ENCODE data around the gene COL4A6.

COL4A6 gene

DNA sequence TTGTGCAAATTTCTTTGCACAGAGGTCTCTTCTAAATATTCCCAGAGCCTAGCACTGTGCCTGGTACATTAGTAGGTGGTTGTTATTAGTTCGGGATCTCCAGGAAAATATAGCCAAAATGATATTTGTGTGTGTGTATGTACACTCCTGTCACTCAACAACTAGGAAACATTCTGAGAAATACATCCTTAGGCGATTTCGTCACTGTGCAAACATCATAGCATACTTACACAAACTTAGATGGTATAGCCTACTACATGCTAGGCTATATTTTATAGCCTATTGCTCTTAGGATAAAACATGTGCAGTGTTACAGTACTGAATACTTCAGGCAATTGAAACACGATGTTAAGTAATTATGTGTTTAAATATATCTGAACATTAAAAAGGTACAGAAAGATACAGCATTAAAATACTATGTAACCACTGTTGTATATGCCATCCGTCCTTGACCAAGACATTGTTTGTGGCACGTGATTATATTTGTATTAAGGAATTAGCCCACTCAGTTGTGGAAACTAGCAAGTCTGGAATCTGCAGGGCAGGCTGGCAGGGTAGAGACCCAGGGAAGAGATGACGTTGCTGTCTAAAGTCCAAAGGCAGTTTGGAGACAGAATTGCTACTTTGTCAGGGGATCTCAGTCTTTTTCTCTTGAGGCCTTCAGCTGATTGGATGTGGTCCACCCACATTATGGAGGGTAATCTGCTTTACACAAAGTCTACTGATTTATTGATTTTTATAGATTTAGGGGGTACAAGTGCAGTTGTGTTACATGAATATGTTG, 106.9 kb downstream of the COL4A6 start:
- DNase-seq (ENCODE audit: low read depth) = no peak

DNA sequence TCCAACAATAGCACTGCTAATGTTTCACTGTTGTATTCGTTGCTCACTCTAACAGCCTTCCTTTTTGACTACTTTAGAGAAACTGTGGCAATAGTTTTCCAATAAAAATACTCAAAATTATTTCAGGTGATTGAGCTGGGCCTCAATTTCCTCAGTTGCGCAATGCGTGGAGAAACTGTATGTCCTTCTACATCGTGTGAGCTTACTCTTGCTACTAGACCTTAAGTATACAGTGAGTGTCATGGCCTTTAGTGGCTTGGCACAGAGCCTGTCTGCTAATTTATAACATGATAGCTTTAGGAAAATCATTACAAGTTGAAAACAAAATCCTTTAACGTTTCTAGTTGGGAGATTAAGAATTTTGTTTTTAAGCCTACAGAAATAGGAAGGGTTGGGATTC, 114.5 kb downstream of the COL4A6 start:
- no peak for DNase-seq (ENCODE audit: low read depth)

DNA sequence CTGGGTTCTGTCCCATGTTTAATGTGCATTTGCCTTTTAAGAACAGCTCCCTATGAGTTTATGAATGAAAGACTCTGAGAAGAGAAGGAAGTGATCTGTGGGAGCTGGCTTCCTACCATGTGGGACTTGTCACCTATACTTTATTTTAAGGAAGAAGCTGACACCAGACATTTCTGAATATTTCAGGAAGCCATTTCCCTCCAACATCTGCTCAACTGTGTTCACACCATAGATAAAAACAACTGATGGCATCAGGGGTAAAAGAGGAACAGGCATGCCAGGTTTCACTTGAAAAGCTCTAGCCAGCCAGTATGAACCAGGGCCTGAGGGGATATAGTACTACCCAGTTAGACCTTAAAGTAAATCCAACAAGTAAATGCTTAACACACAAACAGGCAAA, 116.0 kb downstream of the COL4A6 start:
- DNase-seq (ENCODE audit: low read depth) = no peak

DNA sequence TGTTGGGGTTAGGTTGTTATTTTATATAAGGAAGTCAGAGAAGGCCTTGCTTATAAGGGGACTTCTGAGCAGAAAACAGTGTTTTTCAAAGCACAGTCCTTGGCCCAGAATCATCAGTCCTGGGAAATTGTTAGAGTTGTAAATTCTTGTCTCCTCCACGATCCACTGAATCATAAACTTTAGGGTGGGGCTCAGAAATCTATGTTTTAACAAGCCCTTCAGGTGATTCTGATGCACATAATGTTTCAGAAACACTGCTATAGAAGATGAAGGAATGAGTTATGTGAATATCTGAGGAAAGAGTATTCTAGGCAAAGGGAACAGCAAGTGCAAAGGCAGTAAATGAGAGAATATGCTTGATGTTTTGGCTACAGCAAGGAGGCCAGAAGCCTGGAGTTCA, 121.8 kb downstream of the COL4A6 start:
- DNase-seq (ENCODE audit: low read depth) = no peak

DNA sequence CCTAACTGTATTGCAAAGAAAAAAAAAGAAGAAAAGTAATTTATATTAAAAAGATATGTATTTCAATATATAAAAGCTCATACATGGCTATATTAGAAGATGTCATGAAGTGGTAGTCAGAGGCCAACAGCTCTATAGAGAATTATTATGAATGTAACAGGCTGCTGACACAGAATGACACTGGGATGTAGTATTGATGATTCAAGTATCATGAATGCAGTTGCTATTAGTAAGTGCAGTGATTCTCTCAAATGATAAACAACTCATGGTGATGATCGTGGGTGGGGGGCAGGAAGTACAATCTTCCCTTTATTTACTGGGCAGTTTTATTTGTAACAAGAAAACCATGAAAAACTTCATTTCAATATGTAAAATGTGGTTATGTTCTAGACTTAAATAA, 124.6 kb downstream of the COL4A6 start:
- no peak for DNase-seq (ENCODE audit: low read depth)

DNA sequence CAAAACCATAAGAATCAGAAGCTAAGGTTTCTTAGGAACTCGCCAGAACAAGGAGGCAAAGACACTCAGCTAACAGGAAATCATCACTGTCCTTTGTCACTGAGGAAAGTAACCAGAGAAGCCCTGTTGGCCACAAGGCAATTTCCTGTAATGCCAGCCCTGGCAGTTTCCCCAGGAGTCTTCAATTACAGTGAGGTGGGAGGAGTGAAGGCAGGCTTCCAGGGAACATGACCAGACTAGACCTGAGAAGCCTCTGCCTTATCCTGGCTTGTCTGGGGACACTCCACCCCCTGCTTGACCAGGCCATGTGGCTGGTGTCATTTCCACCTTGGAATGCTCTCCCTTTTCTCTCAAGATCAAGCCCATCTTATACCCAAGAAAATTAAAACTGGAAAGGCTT, 125.3 kb downstream of the COL4A6 start:
- no peak for DNase-seq (ENCODE audit: low read depth)

DNA sequence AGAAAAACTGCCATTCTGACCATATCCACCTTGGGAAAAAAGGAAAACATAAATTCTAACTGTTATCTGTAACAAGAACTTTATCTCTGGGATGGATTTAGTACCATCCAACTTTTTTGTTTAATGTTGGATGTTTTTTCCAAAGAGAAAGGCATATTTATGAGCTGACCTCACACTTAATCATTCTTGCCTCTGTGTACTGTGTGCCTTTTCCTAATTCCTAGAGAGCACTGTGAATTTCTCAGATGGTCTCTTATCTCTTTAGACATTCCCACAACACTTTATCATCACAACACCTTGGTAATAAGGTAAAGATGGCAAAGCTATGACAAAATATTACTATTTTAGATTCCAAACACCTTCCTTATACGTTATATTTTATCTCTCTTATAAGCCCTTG, 126.2 kb downstream of the COL4A6 start:
- no peak for DNase-seq (ENCODE audit: low read depth)

DNA sequence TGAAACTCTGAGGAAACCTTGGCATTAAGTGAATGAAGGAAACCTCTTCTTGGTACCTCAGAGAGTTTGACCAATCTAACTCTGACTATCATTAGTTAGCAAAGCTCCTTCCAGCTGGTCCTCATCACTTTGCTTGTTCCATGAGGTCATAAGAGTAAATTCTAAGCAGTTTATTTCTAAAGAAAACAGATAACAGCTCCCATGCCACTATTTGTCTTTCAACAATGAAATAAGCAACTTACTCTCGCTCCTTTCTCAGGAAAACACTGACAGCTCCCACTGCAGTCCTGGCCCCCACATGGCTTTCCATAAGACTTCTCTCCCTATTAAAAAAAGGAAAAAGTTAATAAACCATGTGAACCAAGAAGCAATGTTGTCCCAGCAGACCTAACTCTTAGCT, 127.7 kb downstream of the COL4A6 start:
- DNase-seq (ENCODE audit: low read depth) = no peak

DNA sequence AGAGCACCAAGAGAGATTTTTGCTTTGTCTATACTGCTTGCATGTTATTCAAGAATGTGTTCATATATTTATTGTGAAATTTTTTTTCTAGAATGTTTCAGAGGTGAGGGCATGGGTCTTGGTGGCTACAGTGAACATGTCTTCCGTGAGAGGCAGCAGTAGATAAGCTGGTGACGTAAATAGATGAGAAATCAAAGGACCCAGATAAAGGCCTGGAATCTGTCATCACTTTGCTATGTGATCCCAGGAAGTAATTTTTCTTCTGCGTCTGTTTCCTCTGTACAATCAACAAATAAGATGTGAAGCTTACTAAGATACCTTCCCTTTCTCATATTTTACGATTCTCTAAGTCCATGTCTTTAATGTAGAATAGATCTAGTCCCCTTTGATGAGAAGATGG, 129.1 kb downstream of the COL4A6 start:
- no peak for DNase-seq (ENCODE audit: low read depth)

DNA sequence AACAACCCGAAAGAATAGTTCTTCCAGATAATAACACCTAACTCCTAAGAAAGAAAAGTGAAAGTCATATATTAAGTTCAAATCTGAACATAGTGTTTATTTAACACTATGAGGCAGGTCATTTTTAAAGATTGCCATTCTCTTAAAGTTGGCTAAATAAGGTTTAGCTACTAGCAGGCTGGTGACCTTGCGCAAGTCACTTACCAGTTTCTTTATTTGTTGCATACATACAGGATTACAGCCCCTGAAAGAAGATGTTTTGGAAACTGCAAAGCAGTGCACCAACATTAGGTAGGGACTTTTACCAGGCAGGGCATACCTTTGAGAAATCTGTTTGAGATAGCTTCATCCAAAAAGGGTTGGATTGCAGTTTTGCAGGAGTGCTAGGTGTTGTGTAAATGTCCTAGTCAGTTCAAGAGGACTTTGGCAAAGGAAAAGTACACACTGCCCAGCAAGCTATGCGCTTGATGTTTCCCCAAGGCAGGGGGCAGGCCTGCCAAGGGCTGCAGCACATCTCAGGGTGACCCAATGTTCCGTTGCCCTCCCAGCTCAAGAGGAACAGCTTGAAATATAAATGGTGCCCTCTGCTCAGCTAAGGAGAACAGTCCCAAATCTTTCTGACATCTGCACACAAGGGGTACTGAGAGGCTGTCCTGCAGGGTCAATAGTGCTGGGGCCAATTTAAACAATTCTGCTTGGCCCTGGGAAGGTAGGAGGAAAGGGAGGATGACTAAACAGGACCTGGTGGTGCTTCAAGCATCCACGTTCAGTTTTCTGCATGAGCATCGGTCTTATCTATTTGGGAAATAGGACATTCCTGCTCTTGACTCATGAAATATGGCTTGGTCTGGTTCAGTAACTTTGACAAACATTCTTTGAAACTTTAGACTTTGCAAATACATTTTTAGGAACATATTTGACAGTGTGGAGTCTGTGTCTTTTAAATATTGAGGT, 130.8 kb downstream of the COL4A6 start:
- DNase-seq (ENCODE audit: low read depth) = no peak

DNA sequence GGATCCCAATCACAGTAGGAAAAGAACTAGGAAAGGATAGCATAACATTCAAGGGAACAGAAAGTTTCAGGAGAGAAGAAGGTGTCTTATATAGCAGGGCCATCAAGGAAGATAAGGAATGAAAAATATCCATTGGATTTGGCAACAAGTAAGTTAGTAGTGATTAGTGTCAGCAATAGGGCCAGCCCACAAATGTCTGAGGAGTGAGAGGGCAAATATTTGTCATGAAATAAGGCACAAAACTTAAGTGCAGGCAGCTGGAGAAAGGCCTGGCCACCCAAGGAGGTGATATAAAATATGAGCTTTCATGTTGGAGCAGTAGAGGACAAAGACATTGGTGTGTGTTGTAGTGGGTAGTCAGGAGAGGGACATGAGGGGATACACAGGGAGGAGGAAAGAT, 132.1 kb downstream of the COL4A6 start:
- DNase-seq (ENCODE audit: low read depth) = no peak

DNA sequence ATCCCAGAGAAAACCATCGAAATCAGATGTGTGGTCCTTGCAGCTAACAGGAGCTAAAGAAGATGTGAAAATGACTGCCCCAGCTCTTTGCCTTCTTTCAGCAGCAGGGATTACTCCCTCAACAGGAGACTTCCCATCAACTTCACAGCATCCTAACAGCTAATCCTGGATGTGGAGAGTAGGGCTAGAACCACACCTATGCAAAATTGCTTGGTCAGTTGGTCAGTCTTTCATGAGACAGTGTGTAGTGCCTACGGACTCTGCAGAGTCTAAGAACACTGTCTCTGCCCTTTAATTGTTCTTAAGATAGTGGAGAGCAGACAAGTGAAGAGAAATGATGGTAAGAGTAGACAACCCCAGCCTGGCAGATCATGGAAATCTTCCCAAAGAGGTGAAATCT, 133.5 kb downstream of the COL4A6 start:
- DNase-seq (ENCODE audit: low read depth) = no peak

DNA sequence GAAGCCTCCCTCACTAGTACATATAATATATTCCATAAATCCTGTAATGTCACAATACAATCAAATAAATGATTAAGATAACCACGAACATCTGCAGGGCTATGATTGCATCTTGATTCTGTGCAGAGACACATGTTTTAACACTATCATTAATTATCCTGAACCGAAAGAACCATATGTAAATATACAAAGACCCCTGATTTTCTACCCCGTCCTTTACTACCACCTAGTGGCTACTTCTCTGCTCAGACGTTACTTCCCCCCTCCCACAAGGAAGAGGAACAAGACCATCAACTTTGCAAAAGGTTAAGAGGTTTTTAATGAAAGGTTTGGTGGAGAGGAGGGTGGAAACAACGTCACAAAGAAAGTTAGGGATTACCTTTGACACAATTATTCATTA, 134.0 kb downstream of the COL4A6 start:
- no peak for DNase-seq (ENCODE audit: low read depth)

DNA sequence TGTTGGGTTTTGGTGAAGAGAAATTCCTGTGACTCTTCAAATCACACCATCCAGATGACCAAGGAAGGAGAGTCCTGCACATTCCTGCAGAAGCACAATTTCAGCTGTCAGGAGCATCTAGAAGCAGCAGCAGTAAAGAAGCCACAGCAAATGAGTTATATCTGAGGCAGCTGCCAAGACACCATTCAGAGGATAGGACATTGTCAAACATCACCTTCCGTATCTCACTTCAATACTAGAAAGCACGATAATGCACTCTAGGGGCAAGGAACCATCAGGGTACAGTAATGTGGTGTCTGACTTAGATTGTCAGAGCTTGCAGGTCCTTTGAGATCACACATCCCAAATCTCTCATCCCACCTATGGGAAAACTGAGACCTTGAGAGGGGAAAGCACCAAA, 134.5 kb downstream of the COL4A6 start:
- DNase-seq (ENCODE audit: low read depth) = no peak

DNA sequence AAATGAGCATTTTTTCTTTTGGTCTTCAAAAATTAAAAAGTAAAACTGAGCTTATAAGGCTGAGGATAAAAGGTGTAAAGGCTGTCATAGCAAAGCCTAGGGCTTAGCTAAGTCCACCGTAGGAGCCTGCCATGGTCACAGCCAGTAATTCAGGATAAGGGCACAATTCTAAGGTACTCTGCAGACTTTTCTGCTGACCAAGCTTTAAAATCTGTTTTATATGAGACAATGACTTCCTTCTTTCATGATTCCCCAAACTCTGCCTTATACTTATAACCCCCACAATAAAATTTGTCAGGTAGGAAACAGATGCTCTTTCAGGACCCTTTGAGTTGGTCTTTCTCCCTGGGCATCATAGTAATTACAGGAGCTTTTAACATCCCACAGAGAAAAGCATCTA, 138.5 kb downstream of the COL4A6 start:
- DNase-seq (ENCODE audit: low read depth) = no peak

DNA sequence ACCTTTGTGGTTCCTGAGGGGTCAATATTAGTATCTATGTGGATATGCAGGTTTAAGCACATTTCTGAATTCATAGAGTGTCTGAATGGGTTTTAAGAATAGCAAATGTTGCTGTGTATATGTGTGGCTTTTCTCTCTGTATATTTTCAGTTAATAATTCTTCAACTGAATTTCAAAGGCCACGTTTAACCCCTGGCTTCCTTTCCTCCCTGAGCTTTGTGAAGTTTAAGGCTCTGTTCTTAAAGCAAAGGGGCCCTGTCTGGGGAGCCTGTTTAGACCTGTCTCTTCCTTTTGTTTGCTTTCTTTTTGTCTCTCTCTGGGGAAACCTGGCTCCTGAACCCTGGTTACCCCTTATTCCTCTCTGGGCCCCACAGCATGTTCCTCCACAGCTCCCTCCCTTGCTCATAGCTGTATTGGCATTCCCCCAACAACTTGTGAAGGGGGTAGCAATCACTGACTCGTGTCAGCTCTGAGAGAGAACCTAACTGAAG, 139.1 kb downstream of the COL4A6 start:
- no peak for DNase-seq (ENCODE audit: low read depth)

DNA sequence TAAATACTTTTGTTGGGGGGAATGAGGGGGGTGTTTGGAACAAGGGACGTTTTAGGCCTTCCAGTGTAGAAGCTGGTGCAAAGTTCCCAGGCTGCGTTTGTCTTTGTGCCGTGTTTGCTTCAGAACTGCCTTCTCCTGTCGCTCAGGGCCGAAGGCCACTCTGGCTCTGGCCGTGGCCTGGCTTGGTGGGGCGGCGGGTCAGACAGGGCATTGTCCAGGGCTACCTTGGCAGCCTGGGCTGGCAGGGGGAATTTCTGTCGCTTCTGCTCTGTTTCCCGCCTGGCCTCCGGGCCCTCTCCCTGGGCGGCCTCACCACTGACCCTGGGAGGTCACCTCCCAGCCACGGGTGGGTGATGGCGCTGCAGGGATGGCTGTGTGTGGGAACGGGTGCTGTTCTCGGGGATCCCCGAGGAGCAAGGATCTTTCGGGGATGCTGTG, 140.0 kb downstream of the COL4A6 start:
- no peak for DNase-seq (ENCODE audit: low read depth)

DNA sequence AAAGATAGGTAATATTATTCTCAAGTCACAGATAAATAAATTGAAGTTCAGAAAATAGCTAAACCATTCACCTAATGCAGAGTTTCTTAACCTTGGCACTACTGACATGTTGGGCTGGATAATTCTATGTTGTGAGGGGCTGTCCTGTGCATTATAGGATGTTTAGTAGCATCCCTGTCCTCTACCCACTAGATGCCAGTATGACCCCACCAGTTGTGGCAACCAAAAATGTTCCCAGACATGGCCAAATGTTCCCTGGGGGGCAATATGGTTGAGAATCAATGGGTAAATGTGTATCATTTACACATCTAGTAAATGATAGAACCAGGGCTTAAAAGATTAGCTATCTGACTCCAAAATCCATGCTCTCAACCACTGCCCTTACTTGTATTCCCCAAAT, 140.9 kb downstream of the COL4A6 start:
- no peak for DNase-seq (ENCODE audit: low read depth)

DNA sequence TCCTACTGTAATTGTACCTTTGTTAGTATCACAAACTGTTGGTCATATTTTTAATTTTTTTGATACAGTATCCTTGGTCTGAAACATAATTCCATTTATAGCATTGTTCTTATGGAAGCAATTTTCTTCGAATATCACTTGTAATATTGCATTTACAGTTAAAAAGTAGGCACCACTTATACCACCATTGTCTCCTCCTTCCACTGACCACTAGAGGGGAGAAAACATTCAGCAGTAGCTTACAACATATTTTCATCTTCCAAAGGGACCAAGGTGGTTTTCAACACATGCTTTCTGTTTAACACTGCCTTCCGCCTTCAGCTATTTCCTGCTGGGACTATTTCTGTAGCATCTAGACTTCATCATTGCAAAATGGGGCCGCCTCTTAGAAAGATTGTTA, 146.2 kb downstream of the COL4A6 start:
- DNase-seq (ENCODE audit: low read depth) = no peak

DNA sequence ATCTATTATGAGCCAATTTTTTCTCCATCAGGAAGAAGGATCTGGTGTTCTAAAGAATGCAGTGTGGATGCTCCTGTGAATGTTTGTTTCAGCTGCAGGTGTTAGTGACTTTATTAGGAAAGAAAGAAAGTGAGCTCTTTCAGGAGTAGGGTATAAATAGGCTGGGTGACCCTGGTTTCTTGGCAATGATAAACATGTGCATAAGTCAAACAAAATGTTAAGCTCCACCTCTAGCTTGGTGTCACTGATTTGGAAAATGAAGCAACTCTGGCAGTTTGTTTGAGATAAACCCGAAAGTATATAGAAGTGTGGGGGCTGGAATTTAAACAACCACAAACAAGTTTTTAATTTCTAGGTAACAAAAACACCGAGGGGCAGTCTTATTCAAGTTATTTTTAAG, 152.3 kb downstream of the COL4A6 start:
- DNase-seq (ENCODE audit: low read depth) = no peak

DNA sequence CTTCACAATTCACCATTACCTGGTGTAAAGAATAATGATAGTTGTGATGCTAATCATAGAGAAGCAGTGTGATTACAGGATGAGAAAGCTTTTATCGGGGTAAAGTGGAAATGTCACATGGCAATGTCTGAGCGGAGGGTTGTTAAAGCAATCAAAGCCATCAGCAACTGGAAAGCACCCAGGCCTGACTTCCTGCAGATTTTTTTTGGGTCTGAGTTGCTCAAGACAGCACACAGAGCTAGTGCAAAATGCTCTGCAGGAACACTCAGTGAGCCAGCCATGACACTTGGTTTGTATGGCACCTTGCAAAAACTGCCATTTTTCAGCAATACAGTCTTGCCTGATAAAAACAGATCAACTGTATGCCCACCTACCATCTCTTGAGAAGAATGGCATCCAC, 152.9 kb downstream of the COL4A6 start:
- DNase-seq (ENCODE audit: low read depth) = no peak

DNA sequence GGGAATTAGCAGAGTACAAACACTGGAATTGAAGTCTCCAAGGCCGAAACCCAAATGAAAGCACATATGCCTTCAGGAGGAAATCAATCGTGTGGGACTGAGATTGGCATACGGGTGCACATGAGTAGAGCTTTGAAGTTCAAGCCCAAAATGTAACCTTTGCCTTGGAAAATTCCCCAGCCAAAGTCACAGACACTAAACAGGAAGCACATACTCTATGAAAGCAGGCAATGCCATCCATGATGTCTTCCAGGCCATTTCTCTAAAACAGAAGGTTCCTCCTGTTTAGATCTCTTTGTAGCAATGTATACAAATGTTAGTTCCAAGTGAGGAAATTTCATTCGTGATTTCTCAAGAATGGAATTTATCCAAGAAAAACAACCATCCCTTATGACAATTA, 162.5 kb downstream of the COL4A6 start:
- no peak for DNase-seq (ENCODE audit: low read depth)

DNA sequence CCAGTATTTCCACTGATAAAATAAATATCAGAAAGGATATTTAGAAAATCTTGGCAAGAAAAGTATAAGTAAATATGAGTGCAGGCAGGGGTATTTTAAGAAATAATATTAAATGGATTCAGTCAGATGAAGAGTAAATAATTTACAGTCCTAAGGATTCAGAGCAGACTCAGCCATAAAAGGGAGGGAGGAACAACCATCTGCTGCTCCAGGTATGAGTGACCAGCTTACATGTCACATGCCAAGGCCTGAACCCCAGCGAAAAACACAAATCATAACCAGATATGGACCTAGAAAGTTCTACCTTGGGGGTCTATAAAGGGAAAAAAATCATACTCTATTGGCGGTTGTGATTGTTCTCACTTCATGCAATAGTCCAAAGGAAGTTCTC, 166.8 kb downstream of the COL4A6 start:
- no peak for DNase-seq (ENCODE audit: low read depth)
